GM23338 (cell line): ENCODE data around the gene TRPM7. TPM values are rescaled to one million over a fixed set of nuclear protein-coding genes. Genes with fewer than 3 reads are reported as not detected.

Experiments used
- ATAC-seq: fragments of 200-7000 bp; cut with Tn5 transposase; 3 replicates; pipeline ENCODE4 v1.9.1; 2020
- DNase-seq: peaks from one replicate; pipeline ENCODE4 v3.0.0-alpha.2; 2015; ENCODE audit warnings: low spot score
- H2AFZ ChIP-seq: fragments of 200-600 bp; sonication (generic); 2 replicates; pipeline ENCODE4 v1.8.0; 2016; ENCODE audit warnings: antibody characterized with exemption, mild to moderate bottlenecking, moderate library complexity
- H3F3A ChIP-seq: fragments of 200-600 bp; sonication (generic); replicated peaks from 2 replicates; pipeline ENCODE4 v1.8.0; 2017; ENCODE audit warnings: antibody characterized with exemption, mixed run types, low read depth
- H3K27ac ChIP-seq: fragments of 200-600 bp; sonication (generic); 2 replicates; pipeline ENCODE4 v1.6.1; 2016; ENCODE audit warnings: low read depth
- H3K27me3 ChIP-seq: fragments of 200-600 bp; sonication (generic); 2 replicates; pipeline ENCODE4 v1.8.0; 2016; ENCODE audit warnings: mild to moderate bottlenecking, mixed run types, moderate library complexity; ENCODE audit not compliant: insufficient read depth
- H3K36me3 ChIP-seq: fragments of 200-600 bp; sonication (generic); 2 replicates; pipeline ENCODE4 v1.8.0; 2016; ENCODE audit warnings: mild to moderate bottlenecking; ENCODE audit not compliant: insufficient read depth
- H3K4me1 ChIP-seq: fragments of 200-600 bp; sonication (generic); 2 replicates; pipeline ENCODE4 v1.8.0; 2016; ENCODE audit warnings: mild to moderate bottlenecking, moderate library complexity; ENCODE audit not compliant: insufficient read depth
- H3K4me2 ChIP-seq: fragments of 200-600 bp; sonication (generic); 2 replicates; pipeline ENCODE4 v1.7.1; 2017; ENCODE audit warnings: mixed run types
- H3K4me3 ChIP-seq: fragments of 200-600 bp; sonication (generic); 2 replicates; pipeline ENCODE4 v1.6.1; 2016; ENCODE audit warnings: mixed run types
- H3K79me2 ChIP-seq: fragments of 200-600 bp; sonication (generic); replicated peaks from 2 replicates; pipeline ENCODE4 v1.8.0; 2017; ENCODE audit warnings: mild to moderate bottlenecking; ENCODE audit not compliant: insufficient read depth
- H3K9me2 ChIP-seq: fragments of 200-600 bp; sonication (generic); 2 replicates; pipeline ENCODE4 v1.8.0; 2017; ENCODE audit not compliant: insufficient read depth
- H4K20me1 ChIP-seq: fragments of 200-600 bp; sonication (generic); replicated peaks from 2 replicates; pipeline ENCODE4 v1.8.0; 2017; ENCODE audit warnings: mild to moderate bottlenecking; ENCODE audit not compliant: insufficient read depth
- H3K27ac Mint-ChIP-seq: 2 replicates; pipeline ENCODE4 v1.8.0; 2020; ENCODE audit warnings: inconsistent platforms, mild to moderate bottlenecking, moderate library complexity, mixed read lengths
- H3K27me3 Mint-ChIP-seq: 3 replicates; pipeline ENCODE4 v1.8.0; 2022; ENCODE audit warnings: low read depth, mild to moderate bottlenecking, moderate library complexity, mixed read lengths, inconsistent platforms; ENCODE audit not compliant: insufficient read depth, poor library complexity
- H3K36me3 Mint-ChIP-seq: 3 replicates; pipeline ENCODE4 v1.8.0; 2021; ENCODE audit warnings: low read depth, mild to moderate bottlenecking, inconsistent platforms, moderate library complexity, mixed read lengths
- H3K4me1 Mint-ChIP-seq: 3 replicates; pipeline ENCODE4 v1.8.0; 2020; ENCODE audit warnings: mild to moderate bottlenecking, inconsistent platforms, mixed read lengths
- H3K4me3 Mint-ChIP-seq: 3 replicates; pipeline ENCODE4 v1.8.0; 2021; ENCODE audit warnings: moderate library complexity, mild to moderate bottlenecking, inconsistent platforms, mixed read lengths
- H3K9me3 Mint-ChIP-seq: 3 replicates; pipeline ENCODE4 v1.8.0; 2020; ENCODE audit warnings: moderate library complexity, mild to moderate bottlenecking, inconsistent platforms, mixed read lengths
- CREB1 ChIP-seq: fragments of 250-450 bp; sonication (Bioruptor Pico); IDR thresholded peaks from 2 replicates; pipeline ENCODE4 v1.5.0; 2020; ENCODE audit warnings: low read depth, mild to moderate bottlenecking, moderate library complexity
- CTCF ChIP-seq, 2 experiments: fragments of 200-600 bp in 1 of 2; sonication (generic) in 1 of 2; conservative IDR thresholded peaks; 2 replicates each; pipeline versions ENCODE4 v1.5.1 to v1.6.1; 2016 to 2017; ENCODE audit warnings: antibody characterized with exemption in 2 of 2, low read depth in 2 of 2, mild to moderate bottlenecking in 2 of 2, moderate library complexity in 1 of 2
- ETS1 ChIP-seq: IDR thresholded peaks from 2 replicates; pipeline ENCODE4 v1.6.1; 2016; ENCODE audit warnings: antibody characterized with exemption
- EZH2 ChIP-seq: fragments of 200-600 bp; sonication (generic); IDR thresholded peaks from one replicate; pipeline ENCODE4 v1.8.0; 2017; ENCODE audit warnings: antibody characterized with exemption, mild to moderate bottlenecking, low read depth; ENCODE audit not compliant: unreplicated experiment
- EZH2phosphoT487 ChIP-seq: fragments of 200-600 bp; sonication (generic); IDR thresholded peaks from one replicate; pipeline ENCODE4 v1.8.1; 2018; ENCODE audit warnings: antibody characterized with exemption; ENCODE audit not compliant: unreplicated experiment
- JUNB ChIP-seq: IDR thresholded peaks from one replicate; pipeline ENCODE4 v1.6.1; 2016; ENCODE audit warnings: antibody characterized with exemption; ENCODE audit not compliant: unreplicated experiment
- NANOG ChIP-seq: IDR thresholded peaks from 2 replicates; pipeline ENCODE4 v1.6.1; 2016; ENCODE audit warnings: antibody characterized with exemption, borderline replicate concordance
- POLR2AphosphoS5 ChIP-seq: IDR thresholded peaks from 2 replicates; pipeline ENCODE4 v1.6.1; 2016; ENCODE audit warnings: antibody characterized with exemption, low read depth
- STAT1 ChIP-seq: IDR thresholded peaks from one replicate; pipeline ENCODE4 v1.6.1; 2016; ENCODE audit warnings: antibody characterized with exemption; ENCODE audit not compliant: unreplicated experiment
- ZNF114 ChIP-seq: fragments of 250-450 bp; sonication (Bioruptor Pico); IDR thresholded peaks from 2 replicates; pipeline ENCODE4 v1.5.0; 2020; ENCODE audit warnings: mild to moderate bottlenecking, moderate library complexity
- ZNF331 ChIP-seq: fragments of 250-450 bp; sonication (Bioruptor Pico); IDR thresholded peaks from 2 replicates; pipeline ENCODE4 v1.5.0; 2020; ENCODE audit warnings: low read depth, mild to moderate bottlenecking, moderate library complexity
- ZNF462 ChIP-seq: fragments of 250-450 bp; sonication (Bioruptor Pico); IDR thresholded peaks from 2 replicates; pipeline ENCODE4 v1.5.0; 2020; ENCODE audit warnings: mild to moderate bottlenecking, moderate library complexity
- polyA plus RNA-seq: library from polyadenylated mRNA; unstranded; fragments of >200 nt; fragmentation: Nextera tagmentation; extraction: Ambion mirVana; gene quantifications from 2 replicates; pipeline ENCODE4 v1.2.1, GENCODE V29; 2016
- total RNA-seq: library from RNA; depleted of rRNA; stranded (reverse); fragments of >200 nt; shearing (Covaris generic); gene quantifications from 2 replicates; pipeline ENCODE4 v1.2.3, GENCODE V29; 2014
- TF ChIP-seq, protein P1 (sequence below): IDR thresholded peaks from one replicate; pipeline ENCODE4 v1.6.1; 2018; ENCODE audit warnings: antibody characterized with exemption; ENCODE audit not compliant: unreplicated experiment

The TRPM7 gene
- total and polyA plus RNA-seq, 2 experiments from 2014 or later, result 8.3 to 41.0 TPM

DNA sequence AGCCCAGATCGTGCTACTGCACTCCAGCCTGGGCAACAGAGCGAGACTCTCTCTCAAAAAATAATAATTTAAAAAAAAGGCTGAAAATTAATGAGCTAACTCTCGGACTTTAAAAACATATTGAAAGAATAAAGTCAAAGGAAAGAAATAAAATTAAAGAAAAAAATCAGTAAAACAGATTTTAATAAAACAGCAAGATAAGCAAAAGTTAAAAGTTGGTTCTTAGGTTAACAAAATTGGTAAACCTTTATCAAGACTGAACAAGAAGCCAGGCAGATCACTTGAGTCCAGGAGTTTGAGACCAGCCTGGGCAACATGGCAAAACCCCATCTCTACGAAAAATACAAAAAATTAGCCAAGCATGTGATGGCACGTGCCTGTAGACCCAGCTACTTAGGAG, 20.7 kb downstream of the TRPM7 start:
- Mint-ChIP-seq H3K27ac (no peak overlapping the region), H3K4me1 (no peaks in the 10 kb centered on the region), H3K4me3 (no peak overlapping the region), H3K36me3 (peaks cover 52% of the 10 kb centered on the region), H3K9me3 (peaks cover 6% of the 10 kb centered on the region; the same call in 2 of the 3 replicates), H3K27me3 (peaks cover 4% of the 10 kb centered on the region)
- H3K27me3 ChIP-seq, result no peaks in the 10 kb centered on the region
- H3K4me2 ChIP-seq, result no peak overlapping the region
- H3K4me1 ChIP-seq, result no peaks in the 10 kb centered on the region
- peaks cover 17% of the 10 kb centered on the region for H3K36me3 ChIP-seq
- no peak overlapping the region for H2AFZ ChIP-seq
- no peaks in the 10 kb centered on the region for H3F3A ChIP-seq
- peak overlapping the region; percentile 70; the same call in 1 of the 2 replicates for H3K27ac ChIP-seq
- H3K79me2 ChIP-seq, result peaks cover 76% of the 10 kb centered on the region
- TF ChIP-seq CREB1 (CRISPR knock-in tag), result no peak
- TF ChIP-seq ZNF331, result no peak
- no peak for TF ChIP-seq ZNF114 (CRISPR knock-in tag)
- TF ChIP-seq EZH2, result no peak
- TF ChIP-seq POLR2AphosphoS5, result no peak
- no peak for TF ChIP-seq STAT1
- TF ChIP-seq ETS1, result no peak
- TF ChIP-seq ZNF462 (CRISPR knock-in tag), result no peak
- TF ChIP-seq JUNB, result no peak
- TF ChIP-seq, protein P1, sequence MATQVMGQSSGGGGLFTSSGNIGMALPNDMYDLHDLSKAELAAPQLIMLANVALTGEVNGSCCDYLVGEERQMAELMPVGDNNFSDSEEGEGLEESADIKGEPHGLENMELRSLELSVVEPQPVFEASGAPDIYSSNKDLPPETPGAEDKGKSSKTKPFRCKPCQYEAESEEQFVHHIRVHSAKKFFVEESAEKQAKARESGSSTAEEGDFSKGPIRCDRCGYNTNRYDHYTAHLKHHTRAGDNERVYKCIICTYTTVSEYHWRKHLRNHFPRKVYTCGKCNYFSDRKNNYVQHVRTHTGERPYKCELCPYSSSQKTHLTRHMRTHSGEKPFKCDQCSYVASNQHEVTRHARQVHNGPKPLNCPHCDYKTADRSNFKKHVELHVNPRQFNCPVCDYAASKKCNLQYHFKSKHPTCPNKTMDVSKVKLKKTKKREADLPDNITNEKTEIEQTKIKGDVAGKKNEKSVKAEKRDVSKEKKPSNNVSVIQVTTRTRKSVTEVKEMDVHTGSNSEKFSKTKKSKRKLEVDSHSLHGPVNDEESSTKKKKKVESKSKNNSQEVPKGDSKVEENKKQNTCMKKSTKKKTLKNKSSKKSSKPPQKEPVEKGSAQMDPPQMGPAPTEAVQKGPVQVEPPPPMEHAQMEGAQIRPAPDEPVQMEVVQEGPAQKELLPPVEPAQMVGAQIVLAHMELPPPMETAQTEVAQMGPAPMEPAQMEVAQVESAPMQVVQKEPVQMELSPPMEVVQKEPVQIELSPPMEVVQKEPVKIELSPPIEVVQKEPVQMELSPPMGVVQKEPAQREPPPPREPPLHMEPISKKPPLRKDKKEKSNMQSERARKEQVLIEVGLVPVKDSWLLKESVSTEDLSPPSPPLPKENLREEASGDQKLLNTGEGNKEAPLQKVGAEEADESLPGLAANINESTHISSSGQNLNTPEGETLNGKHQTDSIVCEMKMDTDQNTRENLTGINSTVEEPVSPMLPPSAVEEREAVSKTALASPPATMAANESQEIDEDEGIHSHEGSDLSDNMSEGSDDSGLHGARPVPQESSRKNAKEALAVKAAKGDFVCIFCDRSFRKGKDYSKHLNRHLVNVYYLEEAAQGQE, result no peak
- no peak for TF ChIP-seq NANOG
- no peak for TF ChIP-seq EZH2phosphoT487
- TF ChIP-seq CTCF (conservative IDR thresholded peaks at IDR 0.05; ENCODE audit: low read depth in 2 of 2), result no peak
- DNase-seq (no peak), ATAC-seq (no peak)
- H3K4me3 ChIP-seq, result no peak overlapping the region
- H4K20me1 ChIP-seq, result peaks cover 8% of the 10 kb centered on the region
- no peaks in the 10 kb centered on the region for H3K9me2 ChIP-seq
